ENCODE data around the gene RBMS3. TPM values are rescaled to one million over a fixed set of nuclear protein-coding genes. Genes with fewer than 3 reads are reported as not detected.

RBMS3 gene
- total and polyA plus RNA-seq, 2 of the 8 experiments (the other 6 are each of a cell fraction or from before 2014, with no cell fraction given), result 3.7 to 6.9 TPM

- Histone ChIP-seq H3K23ac (ENCODE audit: insufficient read length) (no peak overlapping the region), H3K79me2 (ENCODE audit: control insufficient read depth in 1 of 2, insufficient read depth in 2 of 2, low read length in 2 of 2) (no peaks in the 10 kb centered on the region), H3K23me2 (ENCODE audit: low read depth, low read length) (no peaks in the 10 kb centered on the region), H3K14ac (ENCODE audit: insufficient read length) (no peak overlapping the region), H4K20me1 (replicated peaks in 1 of 2; ENCODE audit: control insufficient read depth in 1 of 2, insufficient read depth in 2 of 2, low read length in 2 of 2) (no peaks in the 10 kb centered on the region), H2AK5ac (ENCODE audit: low read depth, low read length) (no peak overlapping the region), H2AFZ (ENCODE audit: low read length) (no peak overlapping the region), H4K91ac (replicated peaks; ENCODE audit: insufficient read length, low read length) (no peak overlapping the region), H3K4me1 (replicated peaks in 1 of 4; ENCODE audit: control insufficient read depth in 3 of 4, insufficient read depth in 4 of 4, low read length in 3 of 4) (no peaks in the 10 kb centered on the region), H3K18ac (ENCODE audit: extremely low read depth, low read length) (no peak overlapping the region), H4K5ac (ENCODE audit: insufficient read length, low read depth, low read length) (no peak overlapping the region), H3K36me3 (ENCODE audit: control insufficient read depth in 2 of 4, insufficient read depth in 4 of 4, low read length in 3 of 4) (no peaks in the 10 kb centered on the region), H2BK20ac (ENCODE audit: low read length) (no peak overlapping the region), H3K9ac (replicated peaks in 1 of 4; ENCODE audit: extremely low read depth in 1 of 4, low read depth in 3 of 4, low read length in 3 of 4) (no peak overlapping the region), H2BK5ac (ENCODE audit: low read depth, low read length) (no peak overlapping the region), H3K4me2 (ENCODE audit: insufficient read depth in 1 of 2, low read depth in 2 of 2, low read length in 2 of 2) (no peak overlapping the region), H3K4ac (replicated peaks; ENCODE audit: insufficient read length, low read depth, low read length) (no peak overlapping the region), H4K8ac (ENCODE audit: extremely low read depth, insufficient read depth, low read length) (no peak overlapping the region), H2BK12ac (ENCODE audit: low read depth, low read length) (no peak overlapping the region), H3K79me1 (ENCODE audit: low read depth, low read length) (no peaks in the 10 kb centered on the region), H2BK120ac (replicated peaks; ENCODE audit: low read depth, low read length) (no peak overlapping the region), H3K9me3 (ENCODE audit: insufficient read depth in 2 of 2, low read depth in 1 of 2, low read length in 1 of 2) (no peaks in the 10 kb centered on the region), H3K27me3 (replicated peaks in 1 of 4; ENCODE audit: control insufficient read depth in 3 of 4, extremely low read depth in 1 of 4, insufficient read depth in 3 of 4, low read length in 3 of 4) (no peaks in the 10 kb centered on the region), H2BK15ac (ENCODE audit: low read length) (no peak overlapping the region), H3K56ac (replicated peaks; ENCODE audit: insufficient read length, low read depth, low read length) (no peak overlapping the region), H3K4me3 (ENCODE audit: extremely low read depth in 1 of 4, insufficient read depth in 2 of 4, low read depth in 3 of 4, low read length in 4 of 4) (no peak overlapping the region), H3K27ac (ENCODE audit: low read depth, low read length) (no peak overlapping the region)
- no peak for DNase-seq (ENCODE audit: low read depth in 1 of 2, low spot score in 2 of 2)
- 96% methylated on average over 1 of the region's 1 CpG; no CpG with 5 or more reads in 1 of the 2 experiments for WGBS, 2 experiments (ENCODE audit: extremely low coverage in 1 of 2, insufficient coverage in 1 of 2, insufficient read length in 1 of 2, insufficient replicate concordance in 2 of 2, low coverage in 1 of 2, low lambda C conversion rate in 2 of 2, missing lambda C conversion rate in 1 of 2)
- ChIA-PET POLR2A (ENCODE audit: partially characterized antibody) (no interaction called here), CTCF (ENCODE audit: partially characterized antibody) (no interaction called here)
- FAIRE-seq, result no peak
- TF ChIP-seq ATF2 (IDR thresholded peaks at IDR 0.05; ENCODE audit: low read length) (no peak), NRF1 (IDR thresholded peaks at IDR 0.05; ENCODE audit: low read depth, low read length) (no peak), ZNF274 (IDR thresholded peaks at IDR 0.05; ENCODE audit: borderline replicate concordance, extremely low read depth, low read length) (no peak), MAFK (IDR thresholded peaks at IDR 0.05; ENCODE audit: low read depth, low read length) (peak; percentile 86; the same call in 1 of the 2 replicates)
These were observed 365.2 kb downstream of the RBMS3 start for GRCh38 chr3:29646043-29646442.
